HG02885 (cell line): Measurements from ENCODE around the gene CACNA1C.
A peak's percentile ranks its signal among the peaks of the same experiment; 100 is the strongest.

Experiments used
- ATAC-seq: cut with Tn5 transposase; IDR thresholded peaks from one replicate; pipeline ENCODE4 v1.9.1; 2021; ENCODE audit warnings: mild to moderate bottlenecking; ENCODE audit not compliant: unreplicated experiment, poor library complexity

CACNA1C gene

DNA sequence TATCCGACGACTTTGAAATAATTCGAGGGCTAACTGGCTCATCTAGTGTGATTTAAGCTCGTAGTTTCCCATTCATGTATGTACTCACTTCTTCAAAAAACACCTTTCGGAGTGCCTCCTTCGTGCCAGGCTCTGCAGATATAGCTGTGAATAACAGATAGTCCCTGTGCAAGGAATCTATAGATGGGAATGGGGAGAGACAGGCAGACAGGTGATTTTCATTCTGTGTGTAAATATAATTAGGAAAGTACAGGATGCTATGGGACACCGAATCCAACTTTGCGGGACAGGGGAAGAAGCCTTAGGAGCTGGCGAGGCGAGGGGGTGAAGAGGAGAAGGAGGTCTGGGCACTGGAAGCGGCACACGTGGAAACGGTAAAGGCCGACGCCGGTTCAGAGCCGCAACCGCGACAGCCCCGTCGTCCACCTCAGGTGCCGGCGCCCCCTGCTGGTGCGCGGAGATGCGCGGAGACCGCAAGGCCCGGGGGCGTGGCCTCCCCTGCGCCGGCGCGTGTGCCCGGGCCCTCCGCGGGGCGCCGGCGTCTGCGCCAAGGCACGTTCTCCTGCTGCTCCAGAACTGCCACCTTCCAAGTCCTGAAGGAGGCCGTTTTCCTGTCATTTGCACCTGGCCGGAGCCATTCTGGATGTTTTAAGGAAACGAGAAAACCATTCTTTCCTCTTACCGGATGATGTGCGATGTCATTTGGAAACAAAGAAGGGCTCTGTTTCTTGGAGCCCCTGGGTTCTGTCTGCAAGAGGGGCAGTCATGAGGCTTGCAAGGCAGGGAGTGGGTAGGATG is 18.0 kb upstream of the CACNA1C start:
- ATAC-seq: peak; percentile 88

DNA sequence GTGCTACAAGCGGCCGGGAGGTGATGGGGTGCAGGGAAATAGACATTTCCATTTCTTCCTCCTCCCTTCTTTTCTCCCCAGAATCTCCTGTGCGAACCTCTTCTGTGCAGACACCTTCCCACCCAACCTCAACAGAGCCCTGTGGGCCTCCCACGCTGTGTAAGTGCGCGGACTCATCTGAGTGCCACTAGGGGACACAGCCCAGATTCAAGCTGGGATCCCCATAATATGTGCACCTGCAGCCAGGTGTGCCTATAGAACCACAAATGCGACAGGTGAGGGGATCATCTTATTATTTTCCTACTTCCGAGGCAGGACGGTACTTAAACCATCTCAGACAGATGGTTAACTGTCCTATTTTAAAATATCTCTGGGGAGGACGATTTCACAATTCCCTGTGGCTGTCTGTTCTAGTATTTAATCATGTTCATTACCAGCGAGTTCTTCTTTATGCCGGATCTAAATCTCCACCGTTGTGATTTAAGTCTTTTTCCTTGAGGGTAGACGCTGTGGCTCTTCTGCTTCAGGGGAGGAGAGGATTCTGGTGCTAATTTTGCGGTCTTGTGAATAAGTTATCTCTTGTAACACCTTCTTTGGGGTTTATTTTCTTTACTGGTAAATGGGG is 17.2 kb upstream of the CACNA1C start:
- peak; percentile 7 for ATAC-seq

- no peak for ATAC-seq
Measured at GRCh38 chr12:2039034-2039433, 13.8 kb upstream of the CACNA1C start.

- no peak for ATAC-seq
Measured at GRCh38 chr12:2043054-2043453, 9.7 kb upstream of the CACNA1C start.

GRCh38 chr12:2044165-2044564 is 8.6 kb upstream of the CACNA1C start:
- no peak for ATAC-seq

- ATAC-seq: no peak
Measured at GRCh38 chr12:2046957-2047356, 5.8 kb upstream of the CACNA1C start.

DNA sequence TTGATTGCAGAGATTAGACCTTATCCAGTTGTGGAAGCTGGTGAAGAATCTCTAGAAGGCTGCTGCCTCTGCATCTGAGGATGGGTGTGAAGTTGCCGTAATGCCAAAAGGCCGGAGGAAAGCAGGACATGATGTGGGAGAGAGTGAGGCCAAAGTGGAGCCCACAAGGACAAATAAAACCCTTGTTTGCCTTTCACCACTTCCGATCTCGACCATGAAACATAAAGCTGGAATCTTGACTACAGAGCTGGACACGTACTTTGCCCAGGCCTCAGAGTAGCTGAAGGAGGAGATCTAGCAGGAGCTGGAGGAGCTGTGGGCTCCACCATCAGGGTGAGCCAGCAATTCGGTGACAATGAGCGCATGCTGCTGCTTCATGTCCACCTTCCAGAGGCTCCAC is 5.0 kb upstream of the CACNA1C start:
- ATAC-seq: no peak

- no peak for ATAC-seq
Measured at GRCh38 chr12:2049604-2050540, 2.9 kb upstream of the CACNA1C start.

GRCh38 chr12:2051700-2052621 is 826 bp upstream of the CACNA1C start:
- no peak for ATAC-seq

DNA sequence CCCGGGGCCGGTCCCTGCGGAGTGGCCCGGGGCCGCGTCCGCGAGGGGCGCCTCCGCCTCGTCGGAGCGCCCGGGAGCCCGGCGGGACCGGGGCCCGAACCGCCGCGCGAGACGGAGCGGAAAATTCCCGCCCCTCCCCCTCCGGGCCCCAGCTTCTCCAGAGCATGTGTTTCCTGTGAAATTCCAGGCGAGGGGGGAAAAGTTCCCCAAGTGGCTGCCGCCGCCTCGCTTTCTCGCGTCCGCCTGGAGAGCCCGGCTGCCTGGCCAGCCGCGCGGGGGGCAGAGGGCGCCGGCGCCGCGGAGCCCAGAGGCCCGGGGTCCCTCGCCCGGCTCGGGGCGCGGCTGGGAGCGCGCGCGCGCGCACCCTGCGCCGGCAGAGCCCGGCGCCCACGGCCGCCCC is 904 bp downstream of the CACNA1C start:
- no peak for ATAC-seq

DNA sequence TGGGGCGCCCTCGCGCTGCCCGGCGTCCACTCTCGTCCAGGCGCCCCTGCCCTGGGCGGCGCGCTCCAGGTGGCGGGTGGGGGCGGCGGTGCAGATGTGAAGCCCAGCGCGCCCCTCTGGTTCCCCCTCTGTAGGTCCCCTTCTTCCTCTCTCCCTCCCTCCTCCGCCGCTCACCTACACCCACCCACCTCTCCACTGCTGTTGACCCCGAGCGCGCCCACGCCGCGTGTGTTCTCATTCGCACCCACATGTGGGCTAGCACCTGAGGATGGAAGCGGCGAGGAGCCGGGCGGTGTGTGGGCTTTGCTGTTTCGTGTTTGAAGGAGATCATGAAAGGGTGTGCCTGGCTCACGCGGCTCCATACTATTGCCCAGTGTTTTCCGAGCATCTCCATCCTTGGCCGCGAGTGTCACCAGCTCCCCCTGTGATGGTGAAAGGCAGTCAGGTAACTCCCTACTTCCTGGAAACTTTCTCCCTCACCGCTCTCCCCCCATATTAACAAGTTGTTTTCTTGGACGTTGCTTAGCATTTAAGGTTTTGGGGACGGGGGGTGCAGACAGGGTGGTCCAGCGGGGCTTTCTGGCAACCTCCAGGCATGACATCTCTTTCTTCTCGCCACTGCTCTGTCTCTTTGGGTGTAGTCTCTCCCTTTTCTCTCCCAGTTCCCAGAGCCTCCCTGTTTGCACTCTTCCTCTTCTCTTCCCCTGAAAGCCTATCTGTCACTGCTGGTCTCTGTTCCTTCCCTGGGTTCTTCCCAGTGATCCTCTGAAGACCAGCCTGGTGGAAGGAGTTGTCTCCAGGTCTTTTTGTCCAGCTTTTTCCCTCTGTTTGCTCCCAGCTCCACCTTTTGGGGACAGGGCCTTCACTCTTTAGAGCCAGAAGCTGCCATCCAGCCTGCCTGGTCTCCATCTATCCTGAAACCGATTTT is 1.6 kb downstream of the CACNA1C start:
- ATAC-seq: no peak

- no peak for ATAC-seq
Measured at GRCh38 chr12:2057041-2057794, 4.4 kb downstream of the CACNA1C start.

DNA sequence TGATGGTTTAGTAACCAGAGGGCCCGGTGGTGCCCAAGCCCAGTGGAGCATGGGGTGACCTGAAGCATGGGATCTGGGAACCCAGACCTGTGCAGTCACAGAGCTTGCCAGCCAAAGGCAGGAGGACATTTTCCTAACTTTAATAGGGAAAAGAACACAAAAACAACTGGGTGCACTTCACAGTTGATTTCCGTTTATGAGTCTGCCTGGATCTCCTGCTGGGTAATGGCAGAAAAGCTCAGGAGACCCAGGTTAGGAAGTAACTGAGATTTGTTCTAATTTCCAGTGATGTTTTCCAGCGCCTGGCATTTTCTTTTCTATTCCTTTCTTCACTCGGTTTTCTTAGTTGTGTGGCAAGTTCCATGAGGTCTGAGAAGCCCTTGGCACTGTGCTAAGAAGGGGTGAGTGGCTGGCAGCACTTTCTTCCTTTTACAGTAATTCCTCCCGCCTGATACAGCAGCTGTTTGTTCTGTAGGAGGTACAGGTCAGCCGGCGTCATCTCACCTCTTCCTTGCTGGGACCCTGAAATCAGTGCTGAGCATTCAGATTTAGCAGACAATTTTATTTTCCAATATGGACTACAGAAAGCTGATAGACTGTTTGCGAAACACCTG is 5.1 kb downstream of the CACNA1C start:
- ATAC-seq: no peak

GRCh38 chr12:2058837-2059236 is 6.0 kb downstream of the CACNA1C start:
- no peak for ATAC-seq

DNA sequence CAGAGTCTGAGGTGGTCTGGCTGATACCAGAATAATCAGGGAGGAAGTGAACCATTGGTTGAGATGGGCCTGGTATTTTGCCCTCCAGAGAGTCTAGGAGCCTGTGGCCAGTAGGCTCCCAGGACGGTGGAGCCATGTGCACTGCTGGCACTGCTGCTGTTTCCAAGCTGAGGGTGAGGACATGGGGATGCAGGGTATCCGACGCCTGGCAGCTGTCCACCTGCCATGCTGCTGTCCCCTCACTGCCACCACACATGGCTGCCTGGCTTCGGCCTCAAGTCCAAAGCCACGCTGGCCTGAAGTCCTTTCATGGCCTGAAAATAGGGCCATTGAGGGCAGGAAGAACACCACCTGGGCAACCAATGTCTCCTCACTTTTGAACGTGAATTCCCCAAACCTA is 8.6 kb downstream of the CACNA1C start:
- ATAC-seq: no peak

GRCh38 chr12:2064071-2064507 is 11.3 kb downstream of the CACNA1C start:
- ATAC-seq: no peak

DNA sequence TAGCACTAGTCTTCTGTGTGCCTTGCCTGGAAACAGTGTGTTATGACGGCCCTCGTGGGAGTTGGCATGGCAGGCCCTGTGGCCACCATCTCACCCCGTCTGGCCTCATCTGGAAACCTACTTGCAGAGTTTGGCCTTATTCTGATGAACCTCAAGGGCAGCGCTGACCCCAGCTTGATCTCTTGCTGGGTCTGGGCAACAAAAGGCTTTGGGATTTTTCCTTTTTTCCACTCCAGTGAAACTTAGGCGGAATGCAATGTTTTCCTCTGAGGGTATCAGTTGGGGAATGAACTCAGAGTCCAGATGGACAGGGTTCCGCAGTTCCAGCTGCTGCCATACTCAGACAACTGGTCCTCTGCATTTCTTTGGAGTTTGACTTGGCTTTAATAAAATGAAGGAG is 15.9 kb downstream of the CACNA1C start:
- ATAC-seq: no peak
